B cell (primary cell): ENCODE measurements around the gene TNFRSF1B. TPM values are rescaled to one million over a fixed set of nuclear protein-coding genes. Genes with fewer than 3 reads are reported as not detected.

ENCODE experiments used
- ATAC-seq: fragments of 200-7000 bp; cut with Tn5 transposase; one replicate; pipeline ENCODE4 v1.10.0; 2021; ENCODE audit warnings: low read depth, mild to moderate bottlenecking, moderate number of reproducible peaks, moderate library complexity
- CTCF ChIA-PET: fragments of 350-600 bp; sonication (Branson Sonifier 250); formaldehyde crosslinking; loops from one replicate; lab custom pipeline; 2021; ENCODE audit warnings: antibody characterized with exemption, inconsistent platforms; lab: Charles Lee
- POLR2A ChIA-PET: fragments of 350-600 bp; sonication (Branson Sonifier 250); formaldehyde crosslinking; loops from one replicate; lab custom pipeline; 2021; ENCODE audit warnings: antibody characterized with exemption; lab: Charles Lee
- DNase-seq: peaks from one replicate; pipeline ENCODE4 v3.0.0; 2013
- H2AFZ ChIP-seq: 2 replicates; pipeline ENCODE4 v1.6.1; 2012; ENCODE audit warnings: mild to moderate bottlenecking, low read depth, low read length; ENCODE audit not compliant: insufficient read depth, poor library complexity, severe bottlenecking
- H3K27ac ChIP-seq, 2 donors: 1 replicate in 1 of 2; 2 replicates in 1 of 2; pipeline ENCODE4 v1.5.1; 2012 to 2013; ENCODE audit warnings: low read length in 2 of 2, mild to moderate bottlenecking in 2 of 2, moderate library complexity in 1 of 2
- H3K27me3 ChIP-seq, 4 experiments: fragments of 200-600 bp in 1 of 4; sonication (generic) in 1 of 4; replicated peaks in 1 of 4; 1 replicate in 2 of 4; 2 replicates in 2 of 4; pipeline versions ENCODE4 v1.6.1 to v1.7.0; 2013 to 2016; ENCODE audit warnings: low read length in 3 of 4, mild to moderate bottlenecking in 2 of 4, mixed read lengths in 1 of 4, moderate library complexity in 1 of 4; ENCODE audit not compliant: insufficient read depth in 4 of 4, control insufficient read depth in 3 of 4; ENCODE audit errors: control extremely low read depth in 1 of 4
- H3K36me3 ChIP-seq, 2 experiments: replicated peaks in 1 of 2; 1 replicate in 1 of 2; 2 replicates in 1 of 2; pipeline versions ENCODE4 v1.6.1 to v1.7.1; 2013; ENCODE audit warnings: low read length in 1 of 2; ENCODE audit not compliant: insufficient read depth in 2 of 2, control insufficient read depth in 1 of 2; ENCODE audit errors: control extremely low read depth in 1 of 2, extremely low read depth in 1 of 2
- H3K4me1 ChIP-seq, 2 donors: fragments of 200-600 bp in 1 of 2; sonication (generic) in 1 of 2; 1 replicate in 1 of 2; 2 replicates in 1 of 2; pipeline versions ENCODE4 v1.5.1 to v1.6.1; 2013 to 2017; ENCODE audit warnings: low read length in 2 of 2; ENCODE audit not compliant: control insufficient read depth in 2 of 2, insufficient read depth in 2 of 2
- H3K4me2 ChIP-seq: replicated peaks from 2 replicates; pipeline ENCODE3; 2012; ENCODE audit warnings: mild to moderate bottlenecking, low read depth, low read length; ENCODE audit not compliant: poor library complexity, severe bottlenecking
- H3K4me3 ChIP-seq, 5 experiments: fragments of 200-600 bp in 1 of 5; sonication (generic) in 1 of 5; 1 replicate in 3 of 5; 2 replicates in 2 of 5; pipeline versions ENCODE4 v1.5.1 to v1.7.0; 2011 to 2016; ENCODE audit warnings: low read length in 4 of 5, mild to moderate bottlenecking in 4 of 5, low read depth in 2 of 5, control low read depth in 1 of 5, moderate library complexity in 1 of 5; ENCODE audit not compliant: insufficient read depth in 1 of 5; ENCODE audit errors: control extremely low read depth in 1 of 5, extremely low read depth in 1 of 5
- H3K79me2 ChIP-seq: fragments of 200-600 bp; sonication (generic); one replicate; pipeline ENCODE4 v1.6.0; 2016; ENCODE audit warnings: low read length; ENCODE audit not compliant: control insufficient read depth, insufficient read depth
- H3K9ac ChIP-seq: fragments of 200-600 bp; sonication (generic); 2 replicates; pipeline ENCODE4 v1.6.1; 2017; ENCODE audit warnings: mild to moderate bottlenecking, low read length, moderate library complexity
- H3K9me3 ChIP-seq, 3 donors: one replicate each; pipeline versions ENCODE4 v1.6.1 to v1.7.1; 2013; ENCODE audit warnings: low read length in 2 of 3; ENCODE audit not compliant: control insufficient read depth in 2 of 3, insufficient read depth in 1 of 3; ENCODE audit errors: control extremely low read depth in 1 of 3
- H4K20me1 ChIP-seq: 2 replicates; pipeline ENCODE4 v1.6.0; 2012; ENCODE audit warnings: mild to moderate bottlenecking, low read length; ENCODE audit not compliant: insufficient read depth, control insufficient read depth, poor library complexity, severe bottlenecking
- H3K27ac Mint-ChIP-seq: one replicate; pipeline ENCODE4 v1.8.0; 2021; ENCODE audit warnings: mixed read lengths
- H3K27me3 Mint-ChIP-seq: one replicate; pipeline ENCODE4 v1.8.0; 2021; ENCODE audit warnings: mixed read lengths
- H3K4me1 Mint-ChIP-seq: one replicate; pipeline ENCODE4 v1.8.0; 2021; ENCODE audit warnings: mixed read lengths
- H3K4me3 Mint-ChIP-seq: one replicate; pipeline ENCODE4 v1.8.0; 2021; ENCODE audit warnings: mixed read lengths
- H3K9me3 Mint-ChIP-seq: one replicate; pipeline ENCODE4 v1.8.0; 2022; ENCODE audit warnings: mixed read lengths; ENCODE audit not compliant: insufficient read depth
- CTCF ChIP-seq: fragments of 200-600 bp; IDR thresholded peaks from one replicate; pipeline ENCODE4 v1.8.0; 2022; ENCODE audit warnings: antibody characterized with exemption, mild to moderate bottlenecking
- EZH2 ChIP-seq: IDR thresholded peaks from 2 replicates; pipeline ENCODE4 v1.6.1; 2012; ENCODE audit warnings: borderline replicate concordance, low read depth, mild to moderate bottlenecking, moderate library complexity, low read length; ENCODE audit not compliant: insufficient read depth, poor library complexity, severe bottlenecking
- WGBS: methylation state at CpG from one replicate; pipeline ENCODE4 v1.1.5; 2013; ENCODE audit warnings: missing lambda C conversion rate; ENCODE audit not compliant: insufficient coverage; 5-methylcytosine and 5-hydroxymethylcytosine counted together
- intact Hi-C: fragments of 100-400 bp; cut with micrococcal nuclease; formaldehyde crosslinking; loops from one replicate; pipeline ENCODE4 v1.10.0; 2022
- polyA plus RNA-seq: library from polyadenylated mRNA; depleted of rRNA; stranded (reverse); fragments of >200 nt; gene quantifications from 2 replicates; pipeline ENCODE4 v1.2.3, GENCODE V29; 2012
- total RNA-seq, 2 donors: library from RNA; stranded (reverse); fragments of 120-200 nt in 1 of 2; gene quantifications; 1 replicate in 1 of 2; 2 replicates in 1 of 2; pipeline versions ENCODE4 v1.2.3 to v1.2.4, GENCODE V29; 2013 to 2022

TNFRSF1B gene
- total and polyA plus RNA-seq, 2 donors (not counting 1 experiment from before 2014, with no cell fraction given), result 37.7 to 99.4 TPM

GRCh38 chr1:12149791-12150175 is 17.0 kb upstream of the TNFRSF1B start:
- Mint-ChIP-seq H3K27me3 (no peaks in the 10 kb centered on the region), H3K4me3 (peak overlapping the region; percentile 69), H3K27ac (peak overlapping the region; percentile 92), H3K4me1 (peaks cover 88% of the 10 kb centered on the region), H3K9me3 (no peaks in the 10 kb centered on the region)
- Histone ChIP-seq H3K4me3 (peak overlapping the region in 1 of 5 experiments; percentile 47), H3K9me3 (peaks cover 0 to 17% (median 0%) of the 10 kb centered on the region in 3 donors), H3K9ac (peak overlapping the region; percentile 8), H3K27ac (peak overlapping the region; percentile 93), H3K4me1 (peaks cover 84 to 97% of the 10 kb centered on the region in 2 donors), H2AFZ (no peak overlapping the region), H3K79me2 (no peaks in the 10 kb centered on the region), H3K36me3 (no peaks in the 10 kb centered on the region), H3K27me3 (no peaks in the 10 kb centered on the region), H3K4me2 (peak overlapping the region; percentile 72), H4K20me1 (no peaks in the 10 kb centered on the region)
- no peak for TF ChIP-seq CTCF
- no peak for TF ChIP-seq EZH2
- POLR2A ChIA-PET, result interaction anchor here (1.2 to 5.2 kb wide), 7 partner anchors 8 to 240 kb away, joined by 3 to 30 read pairs (median 8); partner anchors contain the start of gene TNFRSF1B
- DNase-seq (no peak), ATAC-seq (no peak)
- WGBS, result 90% methylated on average over 6 of the region's 6 CpGs
- intact Hi-C loops, result loop anchor here (10.0 kb wide), 1 partner anchor 245 kb away; no protein-coding TSS in a partner anchor
- CTCF ChIA-PET, result interaction anchor here (1.1 to 15.1 kb wide), 13 partner anchors 10 to 127 kb away, joined by 3 to 169 read pairs (median 6); partner anchors contain the start of gene TNFRSF1B

- H3K79me2 ChIP-seq, result no peaks in the 10 kb centered on the region
- peak overlapping the region; percentile 93 for H3K27ac ChIP-seq
- Mint-ChIP-seq H3K9me3 (no peaks in the 10 kb centered on the region), H3K4me3 (peak overlapping the region; percentile 69), H3K27ac (peak overlapping the region; percentile 92), H3K27me3 (no peaks in the 10 kb centered on the region), H3K4me1 (peaks cover 88% of the 10 kb centered on the region)
- no peaks in the 10 kb centered on the region for H3K27me3 ChIP-seq
- H4K20me1 ChIP-seq, result no peaks in the 10 kb centered on the region
- ATAC-seq (no peak), DNase-seq (peak; percentile 55)
- no peaks in the 10 kb centered on the region for H3K36me3 ChIP-seq
- ChIA-PET CTCF (interaction anchor here (0.6 to 15.1 kb wide), 11 partner anchors 9 to 68 kb away, joined by 3 to 169 read pairs (median 6); no protein-coding TSS in a partner anchor), POLR2A (interaction anchor here (0.6 to 5.2 kb wide), 11 partner anchors 9 to 1686 kb away, joined by 3 to 30 read pairs (median 4); no protein-coding TSS in a partner anchor)
- TF ChIP-seq CTCF, result no peak
- TF ChIP-seq EZH2, result no peak
- WGBS, result 15% methylated on average over 8 of the region's 9 CpGs
- H2AFZ ChIP-seq, result peak overlapping the region; percentile 4
- H3K9me3 ChIP-seq, result peaks cover 0 to 17% (median 0%) of the 10 kb centered on the region in 3 donors
- H3K4me3 ChIP-seq, result peak overlapping the region in 2 of 5 experiments; percentile 25 to 47
- peak overlapping the region; percentile 6 for H3K9ac ChIP-seq
- H3K4me2 ChIP-seq, result peak overlapping the region; percentile 72
- peaks cover 79 to 97% of the 10 kb centered on the region in 2 donors for H3K4me1 ChIP-seq
- intact Hi-C loops, result loop anchor here (10.0 kb wide), 1 partner anchor 246 kb away; no protein-coding TSS in a partner anchor
Observed at GRCh38 chr1:12150456-12151200, 16.2 kb upstream of the TNFRSF1B start.
